ENCODE measurements around the gene MGAT5.

MGAT5 gene

GRCh38 chr2:134256956-134257355, 3.1 kb downstream of the MGAT5 start:
- no peak for DNase-seq (ENCODE audit: low spot score)

- DNase-seq (ENCODE audit: low spot score), result no peak
These were observed 3.6 kb downstream of the MGAT5 start for GRCh38 chr2:134257509-134257908.

- DNase-seq (ENCODE audit: low spot score), result no peak
These were observed 4.3 kb downstream of the MGAT5 start for GRCh38 chr2:134257965-134258683.

- DNase-seq (ENCODE audit: low spot score), result peak; percentile 91
These were observed 5.0 kb downstream of the MGAT5 start for GRCh38 chr2:134258684-134259388.

- no peak for DNase-seq (ENCODE audit: low spot score)
These were observed 5.7 kb downstream of the MGAT5 start for GRCh38 chr2:134259571-134259970.

- DNase-seq (ENCODE audit: low spot score), result no peak
These were observed 6.1 kb downstream of the MGAT5 start for GRCh38 chr2:134259994-134260393.

- no peak for DNase-seq (ENCODE audit: low spot score)
These were observed 6.8 kb downstream of the MGAT5 start for GRCh38 chr2:134260713-134261112.

GRCh38 chr2:134261398-134262131, 7.7 kb downstream of the MGAT5 start:
- no peak for DNase-seq (ENCODE audit: low spot score)

GRCh38 chr2:134262684-134263083, 8.8 kb downstream of the MGAT5 start:
- no peak for DNase-seq (ENCODE audit: low spot score)

- peak; percentile 62 for DNase-seq (ENCODE audit: low spot score)
These were observed 14.4 kb downstream of the MGAT5 start for GRCh38 chr2:134268265-134268664.

GRCh38 chr2:134269230-134269629, 15.4 kb downstream of the MGAT5 start:
- no peak for DNase-seq (ENCODE audit: low spot score)

- DNase-seq (ENCODE audit: low spot score), result no peak
These were observed 16.3 kb downstream of the MGAT5 start for GRCh38 chr2:134269972-134270735.

GRCh38 chr2:134271758-134272157, 17.9 kb downstream of the MGAT5 start:
- DNase-seq (ENCODE audit: low spot score), result no peak

GRCh38 chr2:134272806-134273205, 18.9 kb downstream of the MGAT5 start:
- no peak for DNase-seq (ENCODE audit: low spot score)

GRCh38 chr2:134273256-134273983, 19.5 kb downstream of the MGAT5 start:
- no peak for DNase-seq (ENCODE audit: low spot score)

- no peak for DNase-seq (ENCODE audit: low spot score)
These were observed 20.2 kb downstream of the MGAT5 start for GRCh38 chr2:134274121-134274520.

GRCh38 chr2:134275058-134275862, 21.4 kb downstream of the MGAT5 start:
- no peak for DNase-seq (ENCODE audit: low spot score)

- no peak for DNase-seq (ENCODE audit: low spot score)
These were observed 22.7 kb downstream of the MGAT5 start for GRCh38 chr2:134276381-134277172.

- DNase-seq (ENCODE audit: low spot score), result no peak
These were observed 23.4 kb downstream of the MGAT5 start for GRCh38 chr2:134277223-134277622.

- DNase-seq (ENCODE audit: low spot score), result no peak
These were observed 24.7 kb downstream of the MGAT5 start for GRCh38 chr2:134278553-134278952.

Data from pons (tissue), 1 donor.